Measurements from ENCODE around the gene AP2S1.

Gene AP2S1

DNA sequence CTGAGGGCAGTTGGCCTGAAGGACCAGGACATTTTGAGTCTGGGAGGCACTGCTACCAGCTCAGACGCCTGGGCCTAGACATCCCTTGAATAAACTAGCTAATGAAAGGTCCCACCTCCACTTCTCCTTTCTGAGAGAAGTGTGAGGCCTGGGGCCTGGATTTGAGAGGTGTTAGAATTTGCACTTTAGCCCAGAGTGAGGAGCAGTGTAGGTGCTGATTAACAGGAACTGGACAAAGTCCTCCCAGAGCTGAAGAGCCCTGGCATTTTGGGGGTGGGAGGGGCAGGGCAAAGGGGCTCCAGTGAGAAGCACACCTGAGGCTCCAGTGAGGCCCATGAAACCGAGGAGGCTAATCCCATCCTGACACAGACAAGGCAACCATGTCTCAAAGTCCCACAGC is 47.1 kb downstream of the AP2S1 start:
- DNase-seq (ENCODE audit: low read depth): no peak
- TF ChIP-seq, protein P1, sequence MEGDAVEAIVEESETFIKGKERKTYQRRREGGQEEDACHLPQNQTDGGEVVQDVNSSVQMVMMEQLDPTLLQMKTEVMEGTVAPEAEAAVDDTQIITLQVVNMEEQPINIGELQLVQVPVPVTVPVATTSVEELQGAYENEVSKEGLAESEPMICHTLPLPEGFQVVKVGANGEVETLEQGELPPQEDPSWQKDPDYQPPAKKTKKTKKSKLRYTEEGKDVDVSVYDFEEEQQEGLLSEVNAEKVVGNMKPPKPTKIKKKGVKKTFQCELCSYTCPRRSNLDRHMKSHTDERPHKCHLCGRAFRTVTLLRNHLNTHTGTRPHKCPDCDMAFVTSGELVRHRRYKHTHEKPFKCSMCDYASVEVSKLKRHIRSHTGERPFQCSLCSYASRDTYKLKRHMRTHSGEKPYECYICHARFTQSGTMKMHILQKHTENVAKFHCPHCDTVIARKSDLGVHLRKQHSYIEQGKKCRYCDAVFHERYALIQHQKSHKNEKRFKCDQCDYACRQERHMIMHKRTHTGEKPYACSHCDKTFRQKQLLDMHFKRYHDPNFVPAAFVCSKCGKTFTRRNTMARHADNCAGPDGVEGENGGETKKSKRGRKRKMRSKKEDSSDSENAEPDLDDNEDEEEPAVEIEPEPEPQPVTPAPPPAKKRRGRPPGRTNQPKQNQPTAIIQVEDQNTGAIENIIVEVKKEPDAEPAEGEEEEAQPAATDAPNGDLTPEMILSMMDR (conservative IDR thresholded peaks at IDR 0.05; ENCODE audit: control insufficient read depth, insufficient read depth, low read depth, low read length): no peak
- H3K4me3 ChIP-seq (ENCODE audit: control insufficient read depth, low read depth, low read length): no peak overlapping the region

DNA sequence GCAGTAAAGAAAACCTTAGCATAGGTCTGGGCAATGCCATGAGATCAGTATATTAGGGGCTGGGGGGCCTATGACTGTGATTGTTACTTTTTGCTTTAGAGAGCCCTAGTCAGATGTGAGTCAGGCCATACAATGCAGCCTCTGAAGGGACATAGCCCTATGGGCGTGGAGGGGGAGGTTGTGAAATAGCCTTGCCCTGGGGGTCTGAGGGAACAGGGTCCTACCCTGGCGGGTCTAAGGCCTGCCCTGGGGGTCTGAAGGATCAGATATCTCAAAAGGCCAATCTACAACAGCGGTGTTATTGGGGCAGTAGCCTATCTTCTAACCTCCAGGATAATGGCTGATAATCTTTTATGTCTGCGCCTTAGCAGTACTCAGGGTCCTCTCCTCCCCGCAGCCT is 48.5 kb downstream of the AP2S1 start:
- TF ChIP-seq, protein P1 (conservative IDR thresholded peaks at IDR 0.05; ENCODE audit: control insufficient read depth, insufficient read depth, low read depth, low read length): no peak
- DNase-seq (ENCODE audit: low read depth): no peak
- H3K4me3 ChIP-seq (ENCODE audit: control insufficient read depth, low read depth, low read length): no peak overlapping the region

DNA sequence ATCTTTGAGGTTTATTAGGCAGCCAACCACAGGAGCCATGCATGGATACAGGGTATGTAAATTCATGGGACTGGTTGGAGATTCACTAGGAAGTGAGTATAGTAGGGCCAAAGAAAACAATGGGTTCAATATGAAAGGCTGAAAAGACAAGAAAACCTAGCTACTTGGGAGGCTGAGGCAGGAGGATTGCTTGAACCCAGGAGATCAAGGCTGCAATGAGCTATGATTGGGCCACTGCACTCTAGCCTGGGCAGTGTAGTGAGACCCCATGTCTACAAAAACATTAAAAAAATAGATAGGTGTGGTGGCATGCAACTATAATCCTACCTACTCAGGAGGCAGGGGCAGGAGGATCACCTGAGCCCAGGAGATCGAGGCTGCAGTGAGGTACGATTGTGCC is 51.9 kb downstream of the AP2S1 start:
- H3K4me3 ChIP-seq (ENCODE audit: control insufficient read depth, low read depth, low read length): no peak overlapping the region
- TF ChIP-seq, protein P1 (conservative IDR thresholded peaks at IDR 0.05; ENCODE audit: control insufficient read depth, insufficient read depth, low read depth, low read length): no peak
- DNase-seq (ENCODE audit: low read depth): no peak

DNA sequence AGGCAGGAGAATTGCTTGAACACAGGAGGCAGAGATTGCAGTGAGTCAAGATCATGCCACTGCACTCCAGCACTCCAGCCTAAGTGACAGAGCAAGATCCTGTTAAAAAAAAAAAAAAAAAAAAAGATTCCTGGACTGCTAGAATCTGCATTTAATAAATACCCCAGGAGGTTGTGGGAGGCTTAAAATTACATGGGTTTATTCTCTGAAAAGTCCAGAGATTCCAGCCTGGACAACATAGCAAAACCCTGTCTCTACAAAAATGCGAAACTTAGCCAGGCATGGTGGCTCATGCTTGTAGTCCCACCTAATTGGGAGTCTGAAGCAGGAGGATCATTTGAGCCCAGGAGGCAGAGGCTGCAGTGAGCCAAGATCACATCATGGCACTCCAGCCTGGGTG is 52.8 kb downstream of the AP2S1 start:
- no peak overlapping the region for H3K4me3 ChIP-seq (ENCODE audit: control insufficient read depth, low read depth, low read length)
- TF ChIP-seq, protein P1 (conservative IDR thresholded peaks at IDR 0.05; ENCODE audit: control insufficient read depth, insufficient read depth, low read depth, low read length): no peak
- DNase-seq (ENCODE audit: low read depth): no peak

DNA sequence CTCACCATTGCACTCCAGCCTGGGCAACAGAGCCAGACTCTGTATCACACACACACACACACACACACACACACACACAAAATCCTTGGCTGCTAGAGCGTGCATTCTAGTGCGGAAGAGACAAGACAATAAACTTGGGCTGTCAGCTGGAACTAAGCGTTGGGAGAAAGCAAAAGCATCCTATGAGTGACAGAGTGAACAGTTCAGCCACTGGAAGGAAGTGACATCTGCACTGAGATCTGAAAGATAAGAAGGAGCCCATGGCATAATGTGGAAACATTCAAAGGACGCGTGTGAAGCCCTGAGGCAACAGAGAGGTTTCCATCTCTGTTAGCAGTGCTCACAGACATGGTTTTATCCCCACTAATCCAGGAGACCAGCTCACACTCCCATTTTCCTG is 58.7 kb downstream of the AP2S1 start:
- no peak overlapping the region for H3K4me3 ChIP-seq (ENCODE audit: control insufficient read depth, low read depth, low read length)
- TF ChIP-seq, protein P1 (conservative IDR thresholded peaks at IDR 0.05; ENCODE audit: control insufficient read depth, insufficient read depth, low read depth, low read length): no peak
- DNase-seq (ENCODE audit: low read depth): no peak

DNA sequence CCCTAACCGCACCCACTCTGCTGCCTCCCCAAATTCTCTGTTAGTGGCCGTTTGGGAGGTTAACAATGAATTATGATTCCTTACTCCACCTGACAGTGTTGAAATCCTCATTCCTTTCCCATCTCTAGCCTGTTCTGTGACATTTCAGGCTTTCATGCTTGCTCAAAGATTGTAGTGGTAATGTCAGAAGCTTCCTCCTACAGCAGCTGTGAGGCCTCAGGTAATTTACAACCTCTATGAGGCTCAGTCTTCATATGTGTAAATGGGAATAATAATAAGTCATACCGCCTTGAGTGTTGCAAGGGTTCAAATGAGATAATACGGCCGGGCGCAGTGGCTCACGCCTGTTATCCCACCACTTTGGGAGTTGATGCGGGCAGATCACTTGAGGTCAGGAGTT is 61.3 kb downstream of the AP2S1 start:
- DNase-seq (ENCODE audit: low read depth): no peak

DNA sequence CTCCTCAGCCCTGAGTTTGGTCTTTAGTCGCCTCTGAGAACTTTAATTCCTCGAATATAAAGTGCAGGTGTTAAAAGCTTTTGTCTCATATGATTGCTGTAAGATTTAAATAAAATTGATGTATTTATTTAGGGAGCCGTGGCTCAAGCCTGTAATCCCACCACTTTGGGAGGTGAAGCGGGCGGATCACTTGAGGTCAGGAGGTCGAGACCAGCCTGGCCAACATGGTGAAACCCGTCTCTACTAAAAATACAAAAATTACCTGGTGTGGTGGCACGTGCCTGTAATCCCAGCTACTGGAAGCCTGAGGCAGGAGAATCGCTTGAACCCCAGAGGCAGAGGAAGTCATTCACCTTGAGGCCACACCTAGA is 61.7 kb downstream of the AP2S1 start:
- no peak overlapping the region for H3K4me3 ChIP-seq (ENCODE audit: control insufficient read depth, low read depth, low read length)

More for the DNA sequence above, 61.3 kb downstream of the AP2S1 start:
- no peak overlapping the region for H3K4me3 ChIP-seq (ENCODE audit: control insufficient read depth, low read depth, low read length)
- TF ChIP-seq, protein P1 (conservative IDR thresholded peaks at IDR 0.05; ENCODE audit: control insufficient read depth, insufficient read depth, low read depth, low read length): no peak

More for the DNA sequence above, 61.7 kb downstream of the AP2S1 start:
- DNase-seq (ENCODE audit: low read depth): no peak
- TF ChIP-seq, protein P1 (conservative IDR thresholded peaks at IDR 0.05; ENCODE audit: control insufficient read depth, insufficient read depth, low read depth, low read length): no peak
